GM18502 (cell line): ENCODE data around the gene ELOVL6.
"Not testable (repeated sequence)": the region's sequence is repeated elsewhere in the genome, so short reads cannot be mapped to it uniquely, and the experiment has no call there.

Experiments
- ATAC-seq: cut with Tn5 transposase; IDR thresholded peaks from one replicate; pipeline ENCODE4 v1.9.1; 2021; ENCODE audit warnings: mild to moderate bottlenecking; ENCODE audit not compliant: unreplicated experiment, poor library complexity

The ELOVL6 gene

DNA sequence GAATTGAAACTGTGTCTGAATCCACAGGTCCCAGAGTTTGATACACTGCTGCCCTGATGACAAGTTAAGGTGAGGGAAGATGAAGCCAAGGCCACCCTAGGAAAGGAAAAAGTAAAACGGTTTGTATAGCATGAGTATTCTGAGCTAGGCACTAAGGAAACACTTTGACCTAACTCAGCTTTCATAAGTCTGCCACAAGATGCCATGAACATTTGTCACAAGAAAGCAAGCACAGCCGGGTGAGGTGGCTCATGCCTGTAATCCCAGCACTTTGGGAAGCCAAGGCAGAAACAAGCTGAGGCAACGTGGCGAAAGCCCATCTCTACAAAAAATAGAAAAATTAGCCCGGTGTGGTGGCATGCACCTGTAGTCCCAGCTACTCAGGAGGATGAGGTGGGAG is 34.2 kb downstream of the ELOVL6 start:
- ATAC-seq: no peak

DNA sequence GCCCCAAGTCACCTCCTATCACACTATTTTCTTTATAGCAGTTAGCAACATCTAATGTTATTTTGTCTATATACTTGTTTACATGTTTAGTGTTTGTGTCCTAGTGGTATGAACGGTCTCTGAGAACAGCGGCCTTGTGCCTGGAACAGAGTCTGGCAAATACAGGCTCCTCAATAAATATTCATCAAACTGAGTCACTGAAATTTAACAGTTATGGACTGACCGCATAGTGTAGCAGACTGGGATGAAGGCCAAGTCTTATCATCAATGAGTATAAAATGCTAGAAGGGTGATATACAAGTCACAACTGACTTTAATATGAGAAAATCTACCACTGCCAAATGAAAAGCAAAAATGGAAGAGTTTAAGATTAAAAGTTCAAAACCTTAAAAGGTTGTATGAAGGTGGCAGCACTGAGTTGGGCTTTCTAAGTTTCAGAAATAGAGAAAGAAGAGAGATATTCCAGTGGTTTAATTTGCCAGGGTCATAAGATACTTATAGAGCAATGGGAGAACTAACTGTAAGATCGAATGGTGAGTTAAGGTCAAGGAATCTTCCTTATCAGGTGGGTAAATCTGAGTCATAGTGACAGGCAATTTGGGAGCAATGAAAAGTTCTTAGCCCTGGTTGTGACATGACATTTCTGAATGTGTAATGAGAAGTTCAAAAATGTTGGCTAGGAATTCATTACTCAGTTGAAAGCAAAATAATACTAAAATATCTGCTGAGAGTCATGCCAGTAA is 34.9 kb downstream of the ELOVL6 start:
- ATAC-seq: no peak

DNA sequence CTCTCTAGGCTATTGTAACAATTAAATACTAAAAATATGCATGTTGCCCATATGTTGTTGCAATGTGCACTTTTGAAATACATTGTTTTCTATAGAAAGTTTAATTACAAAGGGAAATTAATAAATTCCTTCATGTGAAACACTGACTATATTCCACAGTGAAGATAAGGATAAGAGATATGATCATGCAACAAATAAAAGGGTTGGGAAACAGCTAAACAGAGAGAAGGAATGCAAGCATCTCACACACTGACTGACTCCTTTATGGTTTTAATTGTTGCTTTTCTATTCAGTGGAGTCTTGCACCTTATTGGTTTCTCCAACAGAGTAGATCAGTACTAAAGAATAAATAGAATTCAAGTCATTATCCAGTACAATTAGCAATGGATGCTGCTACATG is 37.8 kb downstream of the ELOVL6 start:
- ATAC-seq: no peak

DNA sequence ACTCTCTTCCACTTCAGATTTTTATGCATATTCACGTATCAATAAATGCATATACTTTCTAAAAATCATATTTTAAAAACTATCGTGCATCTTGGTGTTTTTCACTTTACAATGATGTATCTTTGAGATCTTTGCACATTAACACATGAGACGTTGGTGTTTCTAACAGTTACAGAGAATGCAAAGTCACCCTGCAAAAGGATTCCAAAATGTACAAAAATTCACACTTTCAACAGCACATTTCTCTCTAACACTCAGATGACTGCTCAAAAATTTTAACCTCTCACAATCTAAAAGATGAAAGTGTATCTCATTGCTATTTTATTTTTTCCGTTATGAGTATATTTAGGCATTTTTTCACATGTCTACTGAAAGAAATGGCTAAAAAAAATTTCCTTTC is 38.9 kb downstream of the ELOVL6 start:
- no peak for ATAC-seq

DNA sequence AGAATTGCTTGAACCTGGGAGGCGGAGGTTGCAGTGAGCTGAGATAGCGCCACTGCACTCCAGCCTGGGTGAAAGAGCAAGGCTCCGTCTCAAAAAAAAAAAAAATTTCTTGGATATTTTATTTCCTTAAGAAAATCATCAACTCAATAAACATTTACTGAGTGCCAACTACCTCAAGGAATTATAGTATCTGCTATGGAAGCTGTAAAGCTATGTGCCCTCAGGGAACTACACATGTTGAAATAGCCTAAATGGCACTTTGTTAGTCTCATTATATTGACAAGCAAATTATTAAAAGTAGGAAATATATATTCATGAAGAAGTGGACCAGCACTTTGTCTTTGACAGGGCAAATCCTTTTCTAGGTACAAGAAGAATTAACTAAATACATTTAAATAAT is 40.8 kb downstream of the ELOVL6 start:
- no peak for ATAC-seq

DNA sequence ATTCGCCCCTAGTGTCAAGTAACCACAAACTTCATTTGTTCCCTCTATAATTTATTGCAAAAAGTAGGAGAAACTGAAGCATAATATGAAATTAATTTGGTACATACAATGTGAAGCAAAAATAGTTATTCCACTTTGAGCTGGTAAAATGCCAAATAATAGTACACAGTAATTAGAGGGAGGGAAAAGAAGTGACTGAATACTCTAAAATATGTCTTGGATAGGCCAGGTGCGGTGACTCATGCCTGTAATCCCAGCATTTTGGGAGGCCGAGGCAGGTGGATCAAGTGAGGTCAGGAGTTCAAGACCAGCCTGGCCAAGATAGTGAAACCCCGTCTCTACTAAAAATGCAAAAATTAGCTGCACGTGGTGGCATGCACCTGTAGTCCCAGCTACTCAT is 41.2 kb downstream of the ELOVL6 start:
- not testable (repeated sequence) for ATAC-seq

DNA sequence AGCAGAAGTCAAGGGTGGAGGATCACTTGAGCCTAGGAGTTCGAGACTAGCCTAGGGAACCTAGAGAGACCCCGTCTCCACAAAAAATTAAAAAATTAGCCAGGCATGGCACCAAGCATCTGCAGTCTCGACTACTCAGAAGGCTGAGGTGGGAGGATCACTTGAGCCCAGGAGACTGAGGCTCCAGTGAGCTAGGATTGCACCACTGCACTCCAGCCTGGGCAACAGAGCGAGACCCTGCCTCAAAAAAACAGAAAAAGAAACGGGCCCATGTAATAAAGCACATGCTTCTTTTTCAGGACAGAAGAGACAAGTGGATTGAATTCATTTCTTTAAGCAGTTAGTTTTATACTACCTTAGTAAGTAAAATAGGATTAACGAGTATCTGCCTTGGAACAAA is 42.0 kb downstream of the ELOVL6 start:
- ATAC-seq: no peak

DNA sequence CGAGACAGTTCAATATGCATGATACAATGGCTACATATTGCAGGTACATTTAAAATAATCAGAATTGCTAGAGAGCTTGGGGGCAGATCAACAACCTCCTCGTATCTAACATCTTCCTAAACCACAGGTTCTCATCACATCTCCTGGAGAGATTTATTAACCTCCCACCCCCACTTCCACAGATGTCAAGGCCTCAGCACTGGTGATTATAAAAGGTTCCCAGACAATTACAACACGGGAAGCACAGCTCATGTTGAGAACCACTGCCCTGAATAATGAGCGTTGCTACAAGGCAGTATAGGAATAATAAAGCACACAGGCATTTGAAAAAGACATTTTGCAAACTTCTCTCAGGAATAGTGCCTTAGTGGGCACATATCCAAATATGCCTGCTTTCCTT is 42.8 kb downstream of the ELOVL6 start:
- ATAC-seq: no peak

DNA sequence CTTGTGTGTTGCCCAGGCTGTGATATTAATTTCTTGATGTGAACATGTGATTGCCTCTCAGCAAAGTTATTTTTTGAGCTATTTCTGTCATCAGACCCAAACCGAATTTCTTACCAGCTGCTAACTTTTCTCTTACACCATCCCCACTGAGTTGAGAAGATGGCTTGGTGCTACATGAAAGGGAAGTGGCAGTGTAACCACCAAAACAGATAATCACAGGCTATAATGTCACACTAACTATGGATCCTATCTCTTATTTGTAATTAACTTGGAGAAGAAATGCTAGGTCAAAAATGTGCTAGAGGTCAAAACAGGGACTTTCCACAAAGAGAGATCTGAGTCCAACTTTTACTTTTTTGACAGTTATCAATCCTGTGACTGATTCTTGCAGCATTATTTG is 43.8 kb downstream of the ELOVL6 start:
- no peak for ATAC-seq

DNA sequence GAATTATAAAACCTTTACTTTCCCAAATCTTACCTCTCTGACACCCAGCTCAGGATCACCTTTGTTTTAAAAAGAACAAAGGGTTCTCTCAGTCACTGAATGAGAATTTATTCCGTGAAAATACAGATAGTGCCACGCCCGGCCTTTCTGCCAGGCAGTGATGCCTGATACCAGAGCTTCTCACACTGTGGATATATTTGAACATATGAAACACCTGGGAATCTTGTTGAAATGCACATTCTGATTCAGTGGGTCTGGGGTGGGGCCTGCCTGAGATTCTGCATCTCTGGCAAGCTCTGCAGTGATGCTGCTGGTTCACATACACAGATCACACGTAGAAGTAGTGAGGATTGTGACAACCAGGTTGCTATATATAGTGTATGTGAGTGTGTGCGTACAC is 46.0 kb downstream of the ELOVL6 start:
- ATAC-seq: no peak

DNA sequence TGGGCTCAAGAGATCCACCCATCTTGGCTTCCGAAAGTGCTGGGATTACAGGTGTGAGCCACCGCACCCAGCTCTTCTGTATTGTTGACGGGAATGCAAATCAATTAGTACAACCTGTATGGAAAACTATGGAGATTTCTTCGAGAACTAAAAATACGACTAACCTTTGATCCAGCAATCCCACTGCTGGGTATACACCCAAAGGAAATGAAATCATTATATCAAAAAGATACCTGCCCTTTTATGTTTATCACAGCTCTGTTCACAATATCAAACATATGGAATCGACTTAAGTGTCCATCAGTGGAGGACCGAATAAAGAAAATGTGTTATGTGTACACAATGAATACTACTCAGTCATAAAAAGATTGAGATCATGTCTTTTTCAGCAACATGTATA is 49.3 kb downstream of the ELOVL6 start:
- ATAC-seq: no peak

DNA sequence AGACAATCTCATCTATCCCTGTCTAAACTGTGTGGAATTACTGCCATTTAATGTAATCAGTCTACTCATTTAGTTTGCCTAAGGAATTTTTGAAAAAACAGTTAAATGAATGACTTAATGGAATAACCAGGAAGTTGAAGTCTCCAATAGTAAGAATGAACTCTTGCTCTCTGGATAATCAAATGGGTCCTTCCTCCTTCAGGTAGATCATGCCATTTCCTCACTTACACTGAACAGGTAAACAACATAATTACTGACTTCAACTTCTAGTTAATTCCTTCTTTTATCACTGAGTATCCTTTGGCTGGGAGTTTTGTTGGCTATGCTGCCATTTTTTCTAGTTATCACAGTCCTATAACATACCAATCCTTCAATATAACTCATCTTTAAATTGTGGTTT is 56.0 kb downstream of the ELOVL6 start:
- no peak for ATAC-seq

DNA sequence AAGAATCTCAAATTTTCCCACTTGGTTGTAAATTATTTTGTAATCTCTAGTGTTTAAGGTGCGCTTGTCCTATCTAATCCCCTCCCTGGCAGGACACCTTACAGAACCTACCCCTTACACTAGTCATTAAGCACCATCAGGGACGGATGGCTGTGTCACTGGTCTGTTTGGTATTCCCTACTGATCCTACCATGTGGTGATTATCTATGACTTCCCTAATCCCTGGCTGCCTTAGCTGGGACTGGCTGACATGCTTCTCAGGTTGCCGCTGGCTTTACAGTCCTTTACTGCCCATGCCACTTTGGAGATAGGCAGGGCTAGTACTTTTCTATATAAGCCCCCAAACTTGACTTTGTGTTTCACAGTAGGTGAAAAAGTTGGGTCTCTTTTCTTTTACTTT is 58.6 kb downstream of the ELOVL6 start:
- ATAC-seq: no peak

DNA sequence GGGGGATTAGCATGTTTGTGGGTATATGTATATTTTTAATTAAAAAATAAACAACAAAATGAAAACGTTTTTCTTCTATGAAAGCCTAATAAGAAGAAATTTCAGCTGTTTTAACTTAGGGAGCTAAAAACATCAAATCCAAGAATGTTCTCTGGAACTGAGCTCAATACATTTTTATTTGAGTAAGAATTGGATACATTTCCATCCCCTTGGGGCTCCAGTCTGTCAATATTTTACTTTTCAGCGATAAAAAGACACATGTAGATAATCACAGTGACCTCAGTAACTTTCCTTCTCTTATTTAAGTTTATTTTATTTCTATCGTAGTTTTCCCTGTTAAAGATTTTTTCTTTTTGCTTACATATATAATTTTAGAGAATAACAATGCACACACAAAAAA is 59.3 kb downstream of the ELOVL6 start:
- no peak for ATAC-seq

DNA sequence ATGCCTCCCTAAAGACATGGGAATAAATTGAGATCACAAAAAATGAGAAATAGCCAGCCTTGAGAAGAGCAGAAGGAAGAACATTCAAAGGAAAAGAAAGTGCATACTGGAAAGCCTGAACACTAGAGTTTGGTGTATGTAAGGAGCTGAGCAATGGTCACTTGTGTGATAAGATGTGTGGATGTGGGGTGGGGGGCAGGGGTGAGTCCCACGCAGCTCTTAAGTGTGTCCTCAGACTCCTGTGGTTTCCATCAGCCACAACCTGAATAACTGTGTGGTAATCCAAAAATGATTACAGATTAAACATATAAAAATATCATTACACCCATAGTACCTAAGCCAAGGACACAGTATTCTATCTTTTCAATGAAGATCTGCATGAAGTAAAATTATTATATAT is 59.9 kb downstream of the ELOVL6 start:
- ATAC-seq: no peak

DNA sequence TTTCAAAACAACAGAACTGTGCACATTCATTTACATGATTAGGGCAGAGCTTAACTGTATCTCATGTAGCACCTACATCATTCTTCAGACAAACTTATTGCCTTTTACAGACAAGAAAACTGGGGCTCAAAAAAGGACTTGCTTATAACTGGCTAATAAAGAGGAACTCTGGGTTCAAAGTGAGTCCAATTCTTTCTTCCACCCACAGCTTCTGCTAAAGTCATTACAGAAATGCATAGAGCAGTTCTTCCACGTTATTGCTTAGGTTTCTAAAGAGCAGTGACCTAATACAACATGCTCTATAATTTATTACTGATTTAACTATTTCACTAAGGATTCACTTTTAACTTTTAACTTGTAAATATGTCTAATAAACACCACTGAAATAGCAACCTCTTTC is 60.6 kb downstream of the ELOVL6 start:
- no peak for ATAC-seq

DNA sequence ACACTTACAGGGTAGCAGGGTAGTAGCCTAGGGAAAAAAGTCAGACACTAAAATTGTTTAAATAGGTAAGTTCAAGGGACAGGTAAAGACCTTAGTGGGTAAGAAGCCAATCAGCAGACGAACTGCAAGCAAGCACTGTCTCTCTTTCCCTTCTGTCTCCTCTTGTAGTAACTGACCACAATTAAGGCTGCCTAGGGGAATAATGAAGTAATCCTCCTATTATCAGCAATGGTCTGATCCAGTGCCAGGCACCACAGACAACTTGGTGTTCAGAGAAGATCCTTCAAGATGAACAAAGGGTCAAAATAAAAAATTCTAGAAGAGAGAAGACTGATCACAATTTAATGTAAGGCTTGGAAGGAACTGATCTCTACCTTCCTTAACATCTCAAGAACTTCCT is 62.9 kb downstream of the ELOVL6 start:
- no peak for ATAC-seq

DNA sequence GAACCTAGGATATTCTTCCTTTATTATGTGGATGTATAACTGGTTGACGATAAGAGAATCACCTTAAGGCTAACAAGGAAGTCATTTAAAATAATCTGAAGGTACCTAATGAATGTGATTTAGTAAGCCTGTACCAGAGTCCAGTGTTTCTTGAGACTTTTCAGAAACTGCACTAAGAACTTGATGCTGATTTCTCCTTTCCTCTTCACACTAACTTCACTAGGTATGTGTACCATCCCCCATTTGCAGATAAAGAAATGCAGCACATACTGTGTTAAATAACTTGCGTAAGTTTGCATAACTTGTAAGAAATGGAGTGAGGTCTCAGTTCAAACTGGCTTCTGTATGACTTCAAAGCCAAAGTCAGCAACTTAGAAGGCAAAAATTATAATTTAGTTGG is 63.3 kb downstream of the ELOVL6 start:
- no peak for ATAC-seq

DNA sequence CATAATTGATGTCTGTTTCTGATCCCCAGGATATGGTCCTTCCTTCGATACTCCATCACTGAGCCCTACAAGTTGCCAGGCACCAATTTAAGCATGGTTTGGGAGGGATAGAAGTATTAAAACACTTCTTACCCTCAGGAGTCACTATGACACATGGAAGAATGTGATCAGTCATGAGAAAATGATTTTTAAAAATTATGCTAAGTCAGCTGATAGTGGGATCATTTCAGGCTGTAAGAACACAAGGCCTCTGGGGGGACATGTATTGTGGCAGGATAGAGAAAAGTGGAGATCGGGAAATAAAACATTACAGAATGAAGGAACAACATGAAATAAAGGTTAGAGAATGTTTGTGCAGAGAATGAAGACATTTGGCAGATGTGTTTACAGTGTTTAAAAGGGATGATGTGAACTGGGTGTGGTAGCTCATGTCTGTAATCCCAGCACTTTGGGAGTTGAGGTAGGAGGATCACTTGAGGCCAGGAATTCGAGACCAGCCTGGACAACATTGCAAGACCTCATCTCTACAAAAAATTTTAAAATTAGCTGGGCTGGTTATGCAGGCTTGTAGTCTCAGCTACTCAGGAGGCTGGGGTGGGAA is 64.0 kb downstream of the ELOVL6 start:
- ATAC-seq: no peak

DNA sequence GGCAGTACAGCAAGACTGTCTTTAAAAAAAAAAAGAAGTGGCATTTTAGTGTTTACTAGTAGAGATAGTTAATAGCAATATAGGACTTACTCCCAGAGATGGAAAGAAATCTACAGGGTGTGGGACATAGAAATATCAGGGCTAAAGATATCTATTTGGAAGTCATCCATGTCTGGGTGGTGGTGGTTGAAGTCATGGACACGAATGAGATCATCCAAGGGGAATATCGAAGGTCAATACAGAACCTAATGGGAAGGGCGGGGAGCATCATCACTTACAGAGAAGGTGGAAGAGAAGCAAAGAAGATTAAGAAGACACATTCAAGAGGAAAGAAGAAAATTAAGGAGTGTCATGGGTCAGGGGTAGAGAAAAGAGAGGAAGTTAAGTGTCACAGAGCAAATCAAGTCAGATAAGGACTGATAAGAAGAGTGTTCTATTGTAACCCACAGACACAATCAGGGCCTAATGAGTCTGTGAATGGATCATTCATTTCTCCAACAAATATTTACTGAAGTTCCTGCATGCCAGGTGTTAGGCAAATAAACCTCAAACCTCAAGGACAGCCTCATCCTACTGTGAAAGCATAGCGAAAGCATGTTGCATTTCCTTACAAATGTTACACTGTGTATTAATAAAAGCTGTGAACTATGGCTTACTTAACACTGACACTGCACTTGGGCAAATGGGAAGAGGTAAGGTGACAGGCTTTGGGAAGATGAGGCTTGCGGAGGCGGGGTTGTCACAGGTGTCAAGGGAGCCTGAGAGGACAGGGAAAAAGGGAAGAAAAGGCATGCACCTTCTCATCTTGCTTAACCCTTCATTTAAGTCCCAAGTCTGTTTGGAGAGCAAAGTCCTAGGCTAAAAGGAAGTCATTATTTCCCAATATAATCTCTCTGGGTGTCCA is 65.3 kb downstream of the ELOVL6 start:
- no peak for ATAC-seq

DNA sequence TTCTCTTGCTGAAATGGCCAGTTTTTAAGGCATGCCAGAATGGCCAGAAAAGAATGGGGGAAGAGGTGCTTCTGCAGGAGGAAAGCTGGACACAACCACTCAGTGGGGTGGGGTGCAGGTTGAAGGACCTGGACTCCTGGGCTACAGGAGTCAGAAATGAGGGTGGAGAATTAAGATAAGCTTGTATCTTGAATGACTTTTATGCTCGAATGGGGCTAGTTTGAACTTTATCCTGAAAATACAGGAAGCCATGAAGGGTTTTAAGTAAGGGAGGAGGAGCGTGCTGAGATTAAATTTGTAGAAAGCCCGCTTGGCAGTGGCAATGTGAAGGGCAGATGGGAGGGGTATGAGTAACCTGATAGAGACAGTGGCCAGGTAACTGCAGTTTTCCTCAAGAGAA is 66.5 kb downstream of the ELOVL6 start:
- no peak for ATAC-seq
